Activated naive CD8-positive, alpha-beta T cell treated with anti-CD3 and anti-CD28 coated beads, Interleukin-2, amount 10 ng/mL, durations not matched to agents 7 days and 5 days (primary cell): Measurements from ENCODE around the gene ANKRD13C. TPM values are rescaled to one million over a fixed set of nuclear protein-coding genes. Genes with fewer than 3 reads are reported as not detected.
"Not testable (repeated sequence)": the region's sequence is repeated elsewhere in the genome, so short reads cannot be mapped to it uniquely, and the experiment has no call there.

Experiments
- ATAC-seq: fragments of 150-1000 bp; cut with Tn5 transposase; one replicate; pipeline ENCODE4 v1.10.0; 2021; ENCODE audit warnings: low read depth, moderate library complexity
- POLR2A ChIA-PET: fragments of 350-600 bp; sonication (Branson Sonifier 250); formaldehyde crosslinking; loops from one replicate; lab custom pipeline; 2021; ENCODE audit warnings: antibody characterized with exemption; lab: Charles Lee
- DNase-seq: peaks from one replicate; pipeline ENCODE4 v3.0.0; 2021
- H3K27ac Mint-ChIP-seq: one replicate; pipeline ENCODE4 v1.8.0; 2022; ENCODE audit warnings: mild to moderate bottlenecking, mixed read lengths
- H3K27me3 Mint-ChIP-seq: one replicate; pipeline ENCODE4 v1.8.0; 2022; ENCODE audit warnings: mild to moderate bottlenecking, moderate library complexity, mixed read lengths
- H3K36me3 Mint-ChIP-seq: one replicate; pipeline ENCODE4 v1.8.0; 2021; ENCODE audit warnings: mild to moderate bottlenecking, mixed read lengths
- H3K4me1 Mint-ChIP-seq: one replicate; pipeline ENCODE4 v1.8.0; 2021; ENCODE audit warnings: mixed read lengths
- H3K4me3 Mint-ChIP-seq: one replicate; pipeline ENCODE4 v1.8.0; 2022; ENCODE audit warnings: mild to moderate bottlenecking, moderate library complexity, mixed read lengths
- H3K9me3 Mint-ChIP-seq: one replicate; pipeline ENCODE4 v1.8.0; 2021; ENCODE audit warnings: mixed read lengths
- total RNA-seq, 2 experiments: library from RNA; stranded (reverse); gene quantifications; one replicate each; pipeline ENCODE4 v1.2.3, GENCODE V29; 2021

ANKRD13C gene
- total RNA-seq, 2 experiments from 2014 or later, result 25.9 to 28.1 TPM

GRCh38 chr1:70373580-70373979, 19.1 kb upstream of the ANKRD13C start:
- H3K4me3 Mint-ChIP-seq, H3K27me3 Mint-ChIP-seq, ATAC-seq, H3K9me3 Mint-ChIP-seq, H3K36me3 Mint-ChIP-seq, POLR2A ChIA-PET, DNase-seq, H3K27ac Mint-ChIP-seq, H3K4me1 Mint-ChIP-seq: not testable (repeated sequence)

GRCh38 chr1:70372426-70372825, 17.9 kb upstream of the ANKRD13C start:
- Mint-ChIP-seq H3K27me3 (no peaks in the 10 kb centered on the region), H3K9me3 (no peaks in the 10 kb centered on the region), H3K4me3 (no peak overlapping the region), H3K27ac (no peak overlapping the region), H3K4me1 (no peaks in the 10 kb centered on the region), H3K36me3 (peaks cover 1% of the 10 kb centered on the region)
- POLR2A ChIA-PET, result no interaction called here
- DNase-seq (no peak), ATAC-seq (no peak)

- H3K27ac Mint-ChIP-seq, POLR2A ChIA-PET, H3K4me1 Mint-ChIP-seq, ATAC-seq, H3K36me3 Mint-ChIP-seq, DNase-seq, H3K9me3 Mint-ChIP-seq, H3K27me3 Mint-ChIP-seq, H3K4me3 Mint-ChIP-seq: not testable (repeated sequence)
Measured at GRCh38 chr1:70371586-70371985, 17.1 kb upstream of the ANKRD13C start.

- POLR2A ChIA-PET, result not testable (repeated sequence)
Measured at GRCh38 chr1:70367397-70367796, 12.9 kb upstream of the ANKRD13C start.

GRCh38 chr1:70366997-70367396, 12.5 kb upstream of the ANKRD13C start:
- H3K36me3 Mint-ChIP-seq, H3K27me3 Mint-ChIP-seq, H3K4me3 Mint-ChIP-seq, DNase-seq, H3K4me1 Mint-ChIP-seq, ATAC-seq, H3K9me3 Mint-ChIP-seq, H3K27ac Mint-ChIP-seq, POLR2A ChIA-PET: not testable (repeated sequence)

More at GRCh38 chr1:70367397-70367796, 12.9 kb upstream of the ANKRD13C start:
- H3K36me3 Mint-ChIP-seq, H3K4me3 Mint-ChIP-seq, H3K4me1 Mint-ChIP-seq, H3K27ac Mint-ChIP-seq, DNase-seq, ATAC-seq, H3K27me3 Mint-ChIP-seq, H3K9me3 Mint-ChIP-seq: not testable (repeated sequence)

DNA sequence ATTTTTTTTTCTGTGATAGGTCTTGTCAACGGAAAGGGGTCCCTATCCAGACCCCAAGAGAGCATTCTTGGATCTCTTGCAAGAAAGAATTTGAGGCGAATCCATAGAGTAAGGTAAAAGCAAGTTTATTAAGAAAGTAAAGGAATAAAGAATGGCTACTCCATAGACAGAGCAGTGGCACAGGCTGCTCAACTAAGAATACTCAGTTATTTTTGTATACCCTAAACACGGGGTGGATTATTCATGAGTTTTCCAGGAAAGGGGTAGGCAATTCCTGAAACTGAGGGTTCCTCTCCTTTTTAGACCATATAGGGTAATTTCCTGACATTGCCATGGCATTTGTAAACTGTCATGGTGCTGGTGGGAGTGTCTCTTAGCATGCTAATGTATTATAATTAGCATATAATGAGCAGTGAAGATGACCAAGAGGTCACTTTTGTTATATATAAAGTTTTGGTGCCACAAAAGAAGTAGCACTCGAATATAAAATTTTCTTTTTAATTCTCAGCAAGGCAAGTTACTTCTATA, 12.0 kb upstream of the ANKRD13C start:
- H3K4me3 Mint-ChIP-seq, ATAC-seq, H3K9me3 Mint-ChIP-seq, H3K36me3 Mint-ChIP-seq, POLR2A ChIA-PET, DNase-seq, H3K4me1 Mint-ChIP-seq, H3K27me3 Mint-ChIP-seq, H3K27ac Mint-ChIP-seq: not testable (repeated sequence)

GRCh38 chr1:70364439-70364838, 9.9 kb upstream of the ANKRD13C start:
- Mint-ChIP-seq H3K27me3 (no peaks in the 10 kb centered on the region), H3K27ac (no peak overlapping the region), H3K4me3 (no peak overlapping the region), H3K4me1 (peaks cover 11% of the 10 kb centered on the region), H3K36me3 (peaks cover 8% of the 10 kb centered on the region), H3K9me3 (no peaks in the 10 kb centered on the region)
- DNase-seq (no peak), ATAC-seq (no peak)
- POLR2A ChIA-PET, result no interaction called here

DNA sequence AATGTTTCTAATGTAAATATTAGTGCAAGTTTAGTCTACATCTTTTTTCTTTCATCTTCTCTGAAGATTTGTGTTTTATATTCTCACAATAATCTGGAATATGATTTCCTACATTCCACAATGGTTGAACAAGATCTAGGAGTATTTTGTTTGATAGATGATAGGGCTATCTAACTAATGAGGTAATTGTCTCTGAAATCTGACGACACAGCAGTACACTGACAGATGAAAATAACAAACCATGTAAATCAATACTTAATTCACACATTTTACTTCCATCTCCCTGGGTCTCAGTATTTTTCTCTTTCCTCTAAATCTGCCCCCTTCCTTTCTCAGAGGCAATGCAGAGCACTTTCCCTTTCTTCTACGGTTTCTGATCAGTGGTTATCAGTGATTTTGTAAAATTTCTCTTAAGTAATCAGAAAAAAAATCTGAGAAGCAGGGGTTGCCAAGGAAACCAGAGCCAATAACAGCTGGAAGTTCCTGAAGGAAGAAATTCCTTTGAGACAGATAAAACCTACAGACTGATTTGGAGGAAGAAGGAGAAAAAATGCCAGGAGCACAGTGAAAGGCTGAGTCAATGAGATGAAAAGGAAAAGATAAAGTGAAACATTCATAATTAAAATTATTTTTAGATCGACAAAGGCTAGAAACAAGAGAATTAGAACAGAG, 7.3 kb upstream of the ANKRD13C start:
- H3K4me1 Mint-ChIP-seq, result peaks cover 11% of the 10 kb centered on the region
- no peaks in the 10 kb centered on the region for H3K9me3 Mint-ChIP-seq
- POLR2A ChIA-PET, result no interaction called here
- H3K4me3 Mint-ChIP-seq, result no peak overlapping the region
- DNase-seq (no peak), ATAC-seq (no peak)
- peaks cover 6% of the 10 kb centered on the region for H3K36me3 Mint-ChIP-seq
- H3K27ac Mint-ChIP-seq, result no peak overlapping the region
- no peaks in the 10 kb centered on the region for H3K27me3 Mint-ChIP-seq

DNA sequence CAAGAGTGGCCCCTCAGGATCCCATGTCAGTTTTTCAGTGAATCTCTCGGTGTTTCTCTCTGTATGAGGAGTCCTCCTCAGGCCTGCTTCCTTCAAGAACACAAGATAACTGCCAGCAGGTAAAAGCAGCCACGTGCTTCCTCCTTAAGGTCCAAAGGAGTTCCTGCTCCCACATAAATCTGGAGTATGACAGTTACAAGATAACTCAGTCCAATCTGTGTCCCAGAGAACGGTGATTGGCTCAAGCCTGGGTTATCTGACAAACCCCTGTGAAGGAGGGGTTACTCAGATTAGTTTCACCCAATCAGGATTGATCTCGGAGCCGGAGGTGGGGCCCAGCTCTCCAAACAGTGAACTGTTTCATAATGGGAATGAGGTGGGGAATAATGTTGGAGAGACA, 5.8 kb upstream of the ANKRD13C start:
- no peaks in the 10 kb centered on the region for H3K27me3 Mint-ChIP-seq
- H3K4me1 Mint-ChIP-seq, result peaks cover 17% of the 10 kb centered on the region
- no peak for DNase-seq
- peaks cover 10% of the 10 kb centered on the region for H3K36me3 Mint-ChIP-seq
- ATAC-seq, result no peak
- POLR2A ChIA-PET, result no interaction called here
- H3K9me3 Mint-ChIP-seq, result no peaks in the 10 kb centered on the region
- H3K27ac Mint-ChIP-seq, result no peak overlapping the region
- H3K4me3 Mint-ChIP-seq, result no peak overlapping the region

- no peak for ATAC-seq
- POLR2A ChIA-PET, result no interaction called here
- Mint-ChIP-seq H3K27ac (no peak overlapping the region), H3K36me3 (peaks cover 10% of the 10 kb centered on the region), H3K4me3 (no peak overlapping the region), H3K27me3 (no peaks in the 10 kb centered on the region), H3K4me1 (peaks cover 23% of the 10 kb centered on the region), H3K9me3 (no peaks in the 10 kb centered on the region)
- DNase-seq, result no peak
Measured at GRCh38 chr1:70358921-70359564, 4.5 kb upstream of the ANKRD13C start.

GRCh38 chr1:70355920-70356319, 1.4 kb upstream of the ANKRD13C start:
- H3K27me3 Mint-ChIP-seq, result no peaks in the 10 kb centered on the region
- POLR2A ChIA-PET, result interaction anchor here (3.3 kb wide), 1 partner anchor 56 kb away, joined by 64 read pairs; the partner anchor contains the start of gene CTH
- ATAC-seq (no peak), DNase-seq (no peak)
- H3K36me3 Mint-ChIP-seq, result peaks cover 11% of the 10 kb centered on the region
- peaks cover 26% of the 10 kb centered on the region for H3K4me1 Mint-ChIP-seq
- H3K4me3 Mint-ChIP-seq, result peak overlapping the region; percentile 93
- no peaks in the 10 kb centered on the region for H3K9me3 Mint-ChIP-seq
- H3K27ac Mint-ChIP-seq, result peak overlapping the region; percentile 97

GRCh38 chr1:70355111-70355407, 537 bp upstream of the ANKRD13C start:
- no peak for ATAC-seq
- peak overlapping the region; percentile 97 for H3K27ac Mint-ChIP-seq
- POLR2A ChIA-PET, result interaction anchor here (0.6 to 3.3 kb wide), 7 partner anchors 8 to 149 kb away, joined by 3 to 64 read pairs (median 5); partner anchors contain the start of genes CTH, LRRC40 and SRSF11
- DNase-seq, result no peak
- H3K9me3 Mint-ChIP-seq, result no peaks in the 10 kb centered on the region
- peak overlapping the region; percentile 93 for H3K4me3 Mint-ChIP-seq
- peaks cover 31% of the 10 kb centered on the region for H3K4me1 Mint-ChIP-seq
- H3K27me3 Mint-ChIP-seq, result no peaks in the 10 kb centered on the region
- H3K36me3 Mint-ChIP-seq, result peaks cover 16% of the 10 kb centered on the region

DNA sequence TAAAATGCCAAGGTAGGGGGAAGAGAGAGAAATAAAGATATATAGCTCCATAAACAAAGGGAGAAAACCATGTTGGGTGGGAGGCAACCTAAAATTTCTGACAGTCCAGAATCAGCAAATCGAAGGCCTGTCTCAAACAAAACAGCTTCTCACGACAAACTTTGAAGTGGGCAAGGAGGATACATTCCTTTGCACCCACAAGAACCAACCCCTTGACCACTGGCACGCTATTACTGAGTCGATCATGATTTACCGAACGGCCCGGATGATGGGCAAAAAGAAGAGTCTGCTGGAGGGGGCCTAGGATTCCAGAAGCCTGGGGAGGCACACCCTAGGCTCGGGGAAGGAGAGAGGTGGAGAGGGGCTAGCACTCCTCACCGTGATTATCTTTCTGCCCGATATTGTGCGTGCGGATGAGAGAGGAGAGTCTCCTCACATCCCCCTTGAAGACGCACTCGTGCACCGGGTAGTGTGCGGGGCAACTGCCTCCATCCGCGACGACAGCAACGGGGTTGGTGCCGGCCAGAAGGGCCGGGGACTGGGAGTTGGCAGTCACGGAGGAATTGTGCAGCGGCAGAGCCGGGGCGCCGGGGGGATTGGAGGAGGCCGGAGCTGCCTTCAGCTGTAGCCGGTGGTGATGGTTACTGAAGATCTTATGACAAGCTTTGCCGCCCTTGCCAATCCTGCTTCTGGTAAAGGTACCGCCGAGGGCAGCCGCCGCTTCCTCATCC, 756 bp downstream of the ANKRD13C start:
- H3K4me3 Mint-ChIP-seq, result peak overlapping the region; percentile 93
- H3K27ac Mint-ChIP-seq, result peak overlapping the region; percentile 97
- ATAC-seq, result peak; percentile 34
- POLR2A ChIA-PET, result interaction anchor here (0.6 to 3.3 kb wide), 7 partner anchors 9 to 147 kb away, joined by 3 to 64 read pairs (median 5); partner anchors contain the start of genes CTH, LRRC40 and SRSF11
- peaks cover 19% of the 10 kb centered on the region for H3K36me3 Mint-ChIP-seq
- no peaks in the 10 kb centered on the region for H3K9me3 Mint-ChIP-seq
- DNase-seq, result no peak
- H3K27me3 Mint-ChIP-seq, result no peaks in the 10 kb centered on the region
- H3K4me1 Mint-ChIP-seq, result peaks cover 33% of the 10 kb centered on the region
